ENCODE data around the gene ENPP3. TPM values are rescaled to one million over a fixed set of nuclear protein-coding genes. Genes with fewer than 3 reads are reported as not detected.

Gene ENPP3
- 0.26 and 0.80 TPM in 2 replicates for total RNA-seq (2014; rRNA removed; shearing (Covaris generic))

GRCh38 chr6:131636880-131637792, at the start of gene ENPP3:
TSS of gene ENPP3 (plus strand) at chr6:131637302. CDS start at chr6:131637385, 83 bp downstream.

GRCh38 chr6:131627724-131628682, 9.1 kb upstream of the ENPP3 start, which contains the start of gene MED23:
TSS of gene MED23 (minus strand) at chr6:131628242. CDS start at chr6:131628049, 193 bp downstream.

GRCh38 chr6:131710917-131711316, 73.8 kb downstream of the ENPP3 start, which contains the start of gene CTAGE9:
TSS of gene CTAGE9 (minus strand) at chr6:131711017. CDS start at chr6:131711017, 0 bp downstream.

Small RNAs within 50 kb of the gene (small RNA-seq; reads per million reads assigned to genes)
- gene MIR548H5 = not detected
- not detected for gene RNU4-18P

Other genes starting within 250 kb of the ENPP3 start
- gene ARG1, start 64.1 kb upstream of the ENPP3 start, total RNA-seq (2014; rRNA removed; shearing (Covaris generic)) = not detected in 2 replicates
- gene MED23, start 9.1 kb upstream of the ENPP3 start, total RNA-seq (2014; rRNA removed; shearing (Covaris generic)) = 10.6 and 11.5 TPM in 2 replicates
- gene OR2A4, start 64.1 kb downstream of the ENPP3 start, total RNA-seq (2014; rRNA removed; shearing (Covaris generic)) = not detected in 2 replicates
- not detected in 2 replicates for gene CTAGE9, start 73.7 kb downstream of the ENPP3 start, total RNA-seq (2014; rRNA removed; shearing (Covaris generic))
- 1.4 and 1.8 TPM in 2 replicates for gene ENPP1, start 170.7 kb downstream of the ENPP3 start, total RNA-seq (2014; rRNA removed; shearing (Covaris generic))